GM12891 (cell line): Measurements from ENCODE around the gene XIAP. TPM values are rescaled to one million over a fixed set of nuclear protein-coding genes. Genes with fewer than 3 reads are reported as not detected.
"Not testable (repeated sequence)": the region's sequence is repeated elsewhere in the genome, so short reads cannot be mapped to it uniquely, and the experiment has no call there.

ENCODE experiments used
- DNase-seq: peaks from one replicate; pipeline ENCODE4 v3.0.0; 2011; ENCODE audit warnings: low spot score; ENCODE audit not compliant: insufficient read length
- FAIRE-seq: peaks from 2 replicates; lab custom pipeline; 2011; peaks lifted over from hg19 to GRCh38; lab: Jason Lieb, UNC
- PAX5 ChIP-seq: IDR thresholded peaks from 2 replicates; pipeline ENCODE4 v1.6.1; 2011; ENCODE audit warnings: low read length, moderate library complexity, mild to moderate bottlenecking; ENCODE audit not compliant: insufficient read depth, severe bottlenecking
- POLR2A ChIP-seq: IDR thresholded peaks from 2 replicates; pipeline ENCODE4 v1.6.1; 2011; ENCODE audit warnings: low read depth, low read length, control low read depth
- POLR2AphosphoS5 ChIP-seq: IDR thresholded peaks from 2 replicates; pipeline ENCODE4 v1.6.1; 2011; ENCODE audit warnings: low read depth, low read length, control low read depth
- POU2F2 ChIP-seq: IDR thresholded peaks from 2 replicates; pipeline ENCODE4 v1.6.1; 2011; ENCODE audit warnings: low read depth, mild to moderate bottlenecking, control low read depth, low read length, moderate library complexity
- SPI1 ChIP-seq: IDR thresholded peaks from 2 replicates; pipeline ENCODE4 v1.6.1; 2011; ENCODE audit warnings: low read depth, low read length, control low read depth
- TAF1 ChIP-seq: IDR thresholded peaks from 2 replicates; pipeline ENCODE4 v1.6.1; 2011; ENCODE audit warnings: low read depth, low read length, control low read depth
- polyA plus RNA-seq: library from polyadenylated mRNA; unstranded; fragments of >200 nt; gene quantifications from one replicate; pipeline ENCODE4 v1.2.1, GENCODE V29; 2012; ENCODE audit warnings: low read depth, missing spikeins, inconsistent platforms; ENCODE audit not compliant: missing spikeins

Gene XIAP
- 4.8 TPM for polyA plus RNA-seq

DNA sequence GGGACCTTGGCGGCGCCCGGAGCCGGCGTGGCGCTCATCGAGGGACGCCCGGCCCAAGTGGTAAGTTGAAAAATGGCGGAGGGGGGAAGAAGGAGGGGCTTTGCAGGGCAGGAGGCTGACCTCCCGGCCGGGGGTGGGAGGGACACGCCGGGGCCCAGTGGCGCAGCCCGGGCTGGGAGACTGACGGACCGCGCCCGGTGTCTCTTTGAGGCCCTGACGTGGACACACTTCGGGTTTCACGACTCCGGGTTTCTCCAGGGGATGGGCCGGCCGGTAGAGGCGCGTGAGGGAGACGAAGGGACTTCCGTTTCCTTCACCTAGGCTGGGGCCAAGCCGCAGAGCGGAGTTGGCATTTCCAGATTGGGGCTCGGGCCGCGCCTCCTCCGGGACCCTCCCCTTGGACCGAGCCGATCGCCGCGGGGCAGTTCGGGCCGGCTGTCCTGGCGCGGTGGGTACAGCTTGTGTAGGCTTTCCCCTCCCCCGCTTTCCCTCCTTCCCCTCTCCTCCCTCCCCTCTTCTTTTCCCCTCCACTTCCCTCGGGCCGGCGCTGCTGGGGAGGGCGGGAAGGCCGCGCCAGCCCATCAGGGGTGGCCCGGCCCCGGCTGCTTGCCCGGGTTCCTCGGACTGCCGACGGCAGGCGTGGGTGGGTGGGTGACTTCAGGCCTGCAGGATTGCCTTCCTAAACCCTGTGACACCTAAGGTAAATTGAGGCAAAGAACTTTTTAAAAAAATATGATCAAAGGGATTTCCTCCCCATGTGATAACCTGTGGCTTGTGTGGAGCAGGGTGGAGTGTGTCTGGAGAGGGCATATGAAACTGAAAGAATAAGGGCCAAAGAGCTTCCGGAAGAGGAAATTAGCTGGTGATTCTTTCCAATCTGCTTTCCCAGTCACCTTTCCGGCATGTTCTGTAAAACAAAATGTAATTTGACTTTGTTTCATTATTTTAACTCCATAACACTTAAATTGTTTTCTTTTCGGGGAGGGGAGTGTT, at the start of gene XIAP:
TSS of gene XIAP (plus strand) at position 208 of the 993 bp plus-strand sequence. CDS start 25,610 bp downstream, outside the sequence.
- DNase-seq (peak; percentile 69), FAIRE-seq (peak; percentile 75)
- TF ChIP-seq SPI1 (no peak), POU2F2 (no peak), POLR2A (peak; percentile 62), PAX5 (no peak), POLR2AphosphoS5 (0 out of 2 replicates have a peak, but pooled peaks have one; percentile 21), TAF1 (0 out of 2 replicates have a peak, but pooled peaks have one; percentile 24)

DNA sequence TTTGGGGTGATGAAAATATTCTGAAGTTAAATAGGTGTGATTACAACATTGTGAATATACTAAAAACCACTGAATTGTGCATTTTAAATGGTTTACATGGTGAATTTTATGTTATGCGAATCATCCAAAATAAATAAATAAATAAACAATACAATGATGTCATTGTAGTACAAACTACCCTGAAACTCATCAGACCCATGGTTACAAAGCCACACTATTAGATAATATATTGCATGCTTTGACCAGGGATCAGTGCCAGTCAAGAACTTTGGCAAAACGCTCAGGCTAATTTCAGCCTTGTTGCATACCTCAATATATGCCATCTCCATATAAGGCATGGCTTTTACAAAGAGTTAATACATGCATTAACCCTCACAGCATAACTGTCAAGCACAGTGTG, 45.5 kb upstream of the XIAP start:
- no peak for TF ChIP-seq POLR2A
- TF ChIP-seq POU2F2, result no peak
- TF ChIP-seq PAX5, result no peak
- TF ChIP-seq TAF1, result no peak
- no peak for TF ChIP-seq POLR2AphosphoS5
- no peak for TF ChIP-seq SPI1
- DNase-seq, result no peak
- FAIRE-seq, result no peak

DNA sequence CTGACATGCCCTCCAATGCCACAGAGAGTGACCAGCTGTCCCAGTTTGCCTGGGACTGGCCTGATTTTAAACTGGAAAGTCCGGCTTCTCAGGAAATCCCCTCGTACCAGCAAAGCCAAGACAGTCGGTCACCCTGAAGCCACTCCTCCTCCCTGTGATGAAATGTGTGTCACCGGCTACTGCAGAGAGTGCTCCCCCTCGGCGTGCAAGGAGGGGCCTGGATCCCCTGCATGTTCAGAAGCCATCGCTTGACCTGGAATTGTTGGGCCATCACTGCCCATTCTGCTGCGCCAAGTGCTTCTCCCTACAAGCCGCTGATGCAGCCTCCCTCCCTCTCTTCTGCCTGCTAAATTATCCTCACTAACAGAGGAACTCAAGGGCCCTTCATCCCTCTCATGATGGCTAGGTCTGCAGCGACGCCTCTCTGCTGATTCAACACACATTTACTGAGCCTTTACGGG, 44.9 kb upstream of the XIAP start:
- peak; percentile 69 for FAIRE-seq
- not testable (repeated sequence) for DNase-seq

DNA sequence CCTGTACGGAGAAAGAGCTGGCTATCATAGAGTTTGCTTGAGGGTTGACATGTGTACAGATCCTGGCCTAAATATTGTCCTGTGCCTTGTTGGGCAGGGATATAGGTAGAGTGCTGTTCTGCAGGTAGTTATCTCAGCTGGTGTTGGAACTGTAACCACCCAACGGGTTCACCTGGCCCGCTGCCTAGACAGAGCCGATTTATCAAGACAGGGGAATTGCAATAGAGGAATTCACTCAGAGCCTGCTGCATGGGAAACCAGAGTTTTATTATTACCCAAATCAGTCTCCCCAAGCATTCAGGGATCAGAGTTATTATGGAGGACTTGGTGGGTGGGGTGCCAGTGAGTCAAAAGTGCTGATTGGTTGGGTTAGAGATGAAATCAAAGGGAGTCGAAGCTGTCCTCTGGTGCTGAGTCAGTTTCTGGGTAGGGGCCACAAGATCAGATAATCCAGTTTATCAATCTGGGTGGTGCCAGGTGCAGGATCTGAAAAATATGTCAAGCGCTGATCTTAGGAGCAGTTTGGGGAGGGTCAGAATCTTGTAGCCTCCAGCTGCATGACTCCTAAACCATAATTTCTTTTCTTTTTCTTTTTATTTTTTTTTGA, 42.5 kb upstream of the XIAP start:
- no peak for TF ChIP-seq TAF1
- DNase-seq (no peak), FAIRE-seq (no peak)

DNA sequence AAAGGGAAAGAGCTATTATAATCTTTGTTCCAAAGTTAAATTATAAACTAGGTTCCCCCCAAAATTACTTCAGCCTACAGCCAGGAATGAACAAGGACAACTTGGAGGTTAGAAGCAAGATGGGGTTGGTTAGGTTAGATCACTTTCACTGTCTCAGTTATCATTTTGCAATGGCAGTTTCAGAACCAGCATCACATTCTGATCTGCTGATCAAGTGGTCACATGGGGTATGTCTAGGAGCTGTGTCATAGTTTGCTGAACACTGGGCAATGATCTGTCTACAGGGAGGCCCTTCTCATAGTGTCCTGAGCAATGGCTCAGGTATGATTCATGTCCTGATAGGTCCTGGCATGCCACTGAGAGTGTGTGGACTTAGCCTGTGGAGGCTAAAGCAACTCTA, 41.6 kb upstream of the XIAP start:
- no peak for DNase-seq
- TF ChIP-seq PAX5, result no peak
- no peak for TF ChIP-seq POLR2AphosphoS5
- TF ChIP-seq POLR2A, result no peak
- no peak for TF ChIP-seq TAF1
- TF ChIP-seq SPI1, result no peak
- no peak for TF ChIP-seq POU2F2
- FAIRE-seq, result peak; percentile 71

DNA sequence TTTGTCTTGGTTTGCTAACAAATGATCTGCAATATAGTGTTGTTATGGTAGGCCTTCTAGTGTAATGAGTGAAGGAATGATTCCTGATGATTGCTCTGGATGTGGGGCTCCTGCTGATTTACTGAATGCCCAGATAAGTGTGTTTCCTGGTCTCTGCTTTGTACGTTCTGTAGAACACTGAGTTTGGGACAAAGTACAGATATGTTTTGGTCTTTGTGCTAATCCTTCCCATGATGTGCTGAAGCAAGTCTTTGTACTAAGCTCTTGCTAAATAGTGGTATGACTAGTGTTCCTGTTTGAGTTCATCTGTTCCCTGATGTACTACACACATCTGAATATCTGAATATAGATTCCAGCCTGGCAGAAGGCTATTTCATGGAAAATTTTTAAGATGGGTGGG, 36.9 kb upstream of the XIAP start:
- FAIRE-seq (no peak), DNase-seq (no peak)
- TF ChIP-seq SPI1, result no peak
- no peak for TF ChIP-seq POU2F2
- TF ChIP-seq POLR2A, result no peak
- no peak for TF ChIP-seq PAX5
- no peak for TF ChIP-seq TAF1
- TF ChIP-seq POLR2AphosphoS5, result no peak

DNA sequence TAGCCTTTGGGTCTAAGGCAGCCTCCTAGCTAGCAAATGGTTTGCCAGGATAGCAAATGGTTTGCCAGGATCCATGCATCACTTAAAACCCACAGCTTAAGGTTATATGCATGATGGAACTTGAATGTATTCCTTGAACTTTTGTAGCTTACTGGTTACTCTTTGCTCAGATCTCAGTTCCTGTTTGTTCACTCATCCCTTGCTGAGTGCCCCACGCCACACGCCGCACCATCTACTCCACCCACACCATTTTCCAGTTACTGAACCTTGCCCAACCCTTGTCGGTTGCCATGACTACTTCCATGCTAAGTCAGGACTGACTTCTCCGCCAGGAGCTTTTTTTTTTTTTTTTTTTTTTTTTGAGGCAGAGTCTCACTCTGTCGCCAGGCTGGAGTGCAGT, 29.5 kb upstream of the XIAP start:
- peak; percentile 20 for DNase-seq
- FAIRE-seq, result peak; percentile 88
- TF ChIP-seq POU2F2 (peak; percentile 21; the same call in 1 of the 2 replicates), SPI1 (peak; percentile 95), POLR2AphosphoS5 (no peak), POLR2A (no peak), PAX5 (peak; percentile 78), TAF1 (no peak)

DNA sequence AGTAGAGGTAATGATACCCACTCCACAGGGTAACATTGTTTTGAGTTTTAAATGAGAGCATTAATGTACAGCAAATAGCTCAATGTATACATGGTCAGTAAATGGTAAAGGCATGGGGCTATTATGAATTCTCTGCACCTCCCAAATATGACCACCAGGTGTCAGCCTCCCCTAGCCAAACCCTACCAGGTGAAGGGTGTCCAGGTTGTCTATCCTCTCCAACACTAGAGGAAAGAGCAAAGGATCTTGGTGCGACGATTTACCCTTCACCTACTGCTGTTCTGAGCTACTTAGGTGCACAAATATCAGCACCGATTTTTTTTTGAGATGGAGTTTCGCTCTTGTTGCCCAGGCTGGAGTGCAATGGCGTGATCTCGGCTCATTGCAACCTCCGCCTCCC, 26.5 kb upstream of the XIAP start:
- peak; percentile 94 for FAIRE-seq
- DNase-seq, result peak; percentile 25
- no peak for TF ChIP-seq POLR2AphosphoS5
- TF ChIP-seq POLR2A, result no peak

DNA sequence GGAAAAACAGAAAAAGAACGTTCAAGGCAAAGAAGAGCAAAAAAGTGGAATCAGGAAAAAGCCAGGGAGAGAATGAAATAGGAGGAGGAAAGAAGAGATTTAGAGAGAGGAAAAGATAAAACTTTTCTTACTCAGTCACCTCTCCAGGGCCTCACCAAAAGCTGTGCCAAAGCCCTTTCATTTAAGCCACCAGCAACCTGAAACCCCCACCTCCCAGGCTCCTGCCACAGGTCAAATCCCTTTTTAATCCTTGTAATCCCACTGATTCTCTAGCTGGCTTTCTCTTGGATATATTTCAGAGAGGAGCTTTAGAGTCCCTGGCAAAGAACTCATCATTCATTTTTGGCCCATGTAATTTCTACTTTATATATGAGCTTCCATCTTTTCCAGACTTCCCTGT, 25.7 kb upstream of the XIAP start:
- no peak for FAIRE-seq
- TF ChIP-seq SPI1, result no peak
- TF ChIP-seq PAX5, result no peak
- TF ChIP-seq TAF1, result no peak
- no peak for TF ChIP-seq POLR2AphosphoS5
- no peak for TF ChIP-seq POU2F2
- TF ChIP-seq POLR2A, result no peak

DNA sequence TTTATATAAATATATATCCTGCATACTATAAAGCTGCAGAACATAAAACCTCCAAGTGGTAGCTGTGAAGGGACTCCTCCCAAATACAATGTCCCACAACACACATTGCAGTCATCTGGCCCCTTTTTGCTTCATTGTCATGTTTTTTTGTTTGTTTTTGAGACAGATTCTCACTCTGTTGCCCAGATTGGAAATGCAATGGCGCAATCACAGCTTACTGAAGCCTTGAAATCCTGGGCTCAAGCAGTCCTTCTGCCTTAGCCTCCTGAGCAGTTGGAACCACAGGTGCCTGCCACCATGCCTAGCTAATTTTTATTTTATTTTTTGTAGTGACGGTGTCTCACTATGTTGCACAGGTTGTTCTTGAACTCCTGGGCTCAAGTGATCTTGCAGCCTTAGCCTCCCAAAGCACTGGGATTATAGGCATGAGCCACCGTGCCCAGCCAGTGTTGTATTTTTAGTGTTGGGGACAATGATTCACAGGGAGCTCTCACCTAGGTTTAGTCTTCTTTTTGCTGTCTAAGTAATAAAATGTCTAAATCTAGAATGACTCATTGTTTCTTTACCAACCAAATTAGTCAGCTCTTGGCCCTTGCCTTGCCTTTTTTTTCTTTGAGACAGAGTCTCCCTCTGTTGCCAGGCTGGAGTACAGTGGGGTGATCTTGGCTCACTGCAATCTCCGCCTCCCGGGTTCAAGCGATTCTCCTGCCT, 24.0 kb upstream of the XIAP start:
- TF ChIP-seq SPI1 (no peak), TAF1 (no peak), PAX5 (no peak), POLR2A (no peak), POLR2AphosphoS5 (no peak), POU2F2 (no peak)

More for the DNA sequence above, 25.7 kb upstream of the XIAP start:
- no peak for DNase-seq

More for the DNA sequence above, 24.0 kb upstream of the XIAP start:
- no peak for DNase-seq
- FAIRE-seq, result no peak
